Panc1 (cell line): Measurements from ENCODE around the gene SSC5D.

Source experiments
- CTCF ChIP-seq: fragments of 450-650 bp; IDR thresholded peaks from 2 replicates; pipeline ENCODE4 v1.5.1; 2017; ENCODE audit warnings: mild to moderate bottlenecking
- POLR2AphosphoS5 ChIP-seq: IDR thresholded peaks from 2 replicates; pipeline ENCODE4 v1.6.1; 2012; ENCODE audit warnings: mild to moderate bottlenecking, low read depth, low read length, moderate library complexity
- TF ChIP-seq, protein P1 (sequence below), 2 experiments: IDR thresholded peaks; 2 replicates each; pipeline ENCODE4 v1.6.1; 2011 to 2012; ENCODE audit warnings: low read depth in 2 of 2, control low read depth in 1 of 2, low read length in 1 of 2, mild to moderate bottlenecking in 1 of 2, moderate library complexity in 1 of 2; ENCODE audit not compliant: insufficient read depth in 1 of 2

DNA sequence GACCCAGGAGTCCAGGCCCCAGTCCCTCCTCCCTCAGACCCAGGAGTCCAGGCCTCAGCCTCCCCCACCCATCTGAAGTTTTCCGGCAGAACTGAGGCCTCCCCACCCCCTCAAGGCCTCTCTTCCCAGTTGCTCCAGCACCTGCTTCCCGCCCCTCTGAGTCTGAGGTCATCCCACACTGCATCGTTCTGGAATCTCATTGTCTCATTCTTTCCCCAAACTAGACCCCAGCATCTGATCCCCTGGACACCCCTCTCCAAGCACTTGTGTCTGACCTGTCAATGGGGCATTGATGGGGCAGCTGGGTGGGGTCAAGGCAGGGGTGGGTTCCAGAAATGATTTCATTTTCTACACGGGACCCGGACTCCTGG, 49.5 kb downstream of the SSC5D start:
- no peak for TF ChIP-seq CTCF
- no peak for TF ChIP-seq POLR2AphosphoS5
- TF ChIP-seq, protein P1, sequence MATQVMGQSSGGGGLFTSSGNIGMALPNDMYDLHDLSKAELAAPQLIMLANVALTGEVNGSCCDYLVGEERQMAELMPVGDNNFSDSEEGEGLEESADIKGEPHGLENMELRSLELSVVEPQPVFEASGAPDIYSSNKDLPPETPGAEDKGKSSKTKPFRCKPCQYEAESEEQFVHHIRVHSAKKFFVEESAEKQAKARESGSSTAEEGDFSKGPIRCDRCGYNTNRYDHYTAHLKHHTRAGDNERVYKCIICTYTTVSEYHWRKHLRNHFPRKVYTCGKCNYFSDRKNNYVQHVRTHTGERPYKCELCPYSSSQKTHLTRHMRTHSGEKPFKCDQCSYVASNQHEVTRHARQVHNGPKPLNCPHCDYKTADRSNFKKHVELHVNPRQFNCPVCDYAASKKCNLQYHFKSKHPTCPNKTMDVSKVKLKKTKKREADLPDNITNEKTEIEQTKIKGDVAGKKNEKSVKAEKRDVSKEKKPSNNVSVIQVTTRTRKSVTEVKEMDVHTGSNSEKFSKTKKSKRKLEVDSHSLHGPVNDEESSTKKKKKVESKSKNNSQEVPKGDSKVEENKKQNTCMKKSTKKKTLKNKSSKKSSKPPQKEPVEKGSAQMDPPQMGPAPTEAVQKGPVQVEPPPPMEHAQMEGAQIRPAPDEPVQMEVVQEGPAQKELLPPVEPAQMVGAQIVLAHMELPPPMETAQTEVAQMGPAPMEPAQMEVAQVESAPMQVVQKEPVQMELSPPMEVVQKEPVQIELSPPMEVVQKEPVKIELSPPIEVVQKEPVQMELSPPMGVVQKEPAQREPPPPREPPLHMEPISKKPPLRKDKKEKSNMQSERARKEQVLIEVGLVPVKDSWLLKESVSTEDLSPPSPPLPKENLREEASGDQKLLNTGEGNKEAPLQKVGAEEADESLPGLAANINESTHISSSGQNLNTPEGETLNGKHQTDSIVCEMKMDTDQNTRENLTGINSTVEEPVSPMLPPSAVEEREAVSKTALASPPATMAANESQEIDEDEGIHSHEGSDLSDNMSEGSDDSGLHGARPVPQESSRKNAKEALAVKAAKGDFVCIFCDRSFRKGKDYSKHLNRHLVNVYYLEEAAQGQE (IDR thresholded peaks at IDR 0.05; ENCODE audit: insufficient read depth in 1 of 2, low read depth in 2 of 2, low read length in 1 of 2), result no peak
